IMR-90 (cell line): ENCODE measurements around the gene FAM200C. TPM values are rescaled to one million over a fixed set of nuclear protein-coding genes. Genes with fewer than 3 reads are reported as not detected.

ENCODE experiments used
- ATAC-seq: fragments of 200-7000 bp; cut with Tn5 transposase; 2 replicates; pipeline ENCODE4 v1.9.1; 2020; ENCODE audit warnings: low read depth, mild to moderate bottlenecking, moderate library complexity
- BruUV-seq: library from RNA; stranded (reverse); fragments of 400-500 nt; replicated peaks from 2 replicates; lab custom pipeline; 2021; lab: Mats Ljungman, UMichigan
- CTCF ChIA-PET: fragments of 300-600 bp; formaldehyde crosslinking; extraction: SDS; loops from one replicate; lab custom pipeline; 2021; ENCODE audit warnings: antibody characterized with exemption; lab: Yijun Ruan, JAX
- POLR2A ChIA-PET: fragments of 300-600 bp; sonication (Branson Sonifier 250); formaldehyde crosslinking; loops from one replicate; lab custom pipeline; 2022; ENCODE audit warnings: antibody characterized with exemption; ENCODE audit not compliant: unreplicated experiment; lab: Charles Lee
- DNase-seq: peaks from one replicate; pipeline ENCODE4 v3.0.0; 2013
- H2AFZ ChIP-seq: replicated peaks from 2 replicates; pipeline ENCODE3; 2013; ENCODE audit warnings: low read length, mild to moderate bottlenecking; ENCODE audit not compliant: poor library complexity
- H2AK5ac ChIP-seq: 2 replicates; pipeline ENCODE4 v1.6.1; 2013; ENCODE audit warnings: low read depth, low read length, inconsistent platforms
- H2AK9ac ChIP-seq: replicated peaks from 2 replicates; pipeline ENCODE3; 2013; ENCODE audit warnings: mild to moderate bottlenecking, low read depth, low read length, moderate library complexity; ENCODE audit not compliant: poor library complexity
- H2BK120ac ChIP-seq: 2 replicates; pipeline ENCODE4 v1.6.1; 2013; ENCODE audit warnings: low read depth, low read length, inconsistent platforms
- H2BK15ac ChIP-seq: 3 replicates; pipeline ENCODE4 v1.6.1; 2013; ENCODE audit warnings: low read depth, low read length, inconsistent platforms
- H2BK20ac ChIP-seq: 2 replicates; pipeline ENCODE4 v1.6.1; 2013; ENCODE audit warnings: low read depth, mild to moderate bottlenecking, inconsistent platforms, low read length, moderate library complexity
- H2BK5ac ChIP-seq: 2 replicates; pipeline ENCODE4 v1.6.1; 2013; ENCODE audit warnings: mild to moderate bottlenecking, low read depth, low read length, inconsistent platforms; ENCODE audit not compliant: poor library complexity, severe bottlenecking
- H3K14ac ChIP-seq: replicated peaks from 2 replicates; pipeline ENCODE4 v1.6.1; 2013; ENCODE audit warnings: low read depth, low read length, inconsistent platforms
- H3K18ac ChIP-seq: 2 replicates; pipeline ENCODE4 v1.6.1; 2013; ENCODE audit warnings: low read depth, low read length, control low read depth
- H3K23ac ChIP-seq: 2 replicates; pipeline ENCODE4 v1.6.1; 2013; ENCODE audit warnings: low read depth, low read length, inconsistent platforms
- H3K27ac ChIP-seq: 2 replicates; pipeline ENCODE4 v1.5.1; 2013; ENCODE audit warnings: mild to moderate bottlenecking, control low read depth, low read length; ENCODE audit not compliant: insufficient read depth
- H3K27me3 ChIP-seq: 2 replicates; pipeline ENCODE4 v1.6.1; 2013; ENCODE audit warnings: low read length; ENCODE audit not compliant: control insufficient read depth, insufficient read depth
- H3K36me3 ChIP-seq: 2 replicates; pipeline ENCODE4 v1.6.1; 2013; ENCODE audit warnings: low read length, mixed read lengths; ENCODE audit not compliant: control insufficient read depth, insufficient read depth
- H3K4ac ChIP-seq: 2 replicates; pipeline ENCODE4 v1.6.1; 2013; ENCODE audit warnings: low read depth, low read length, inconsistent platforms
- H3K4me1 ChIP-seq: 2 replicates; pipeline ENCODE4 v1.6.1; 2013; ENCODE audit warnings: low read length, mixed read lengths; ENCODE audit not compliant: control insufficient read depth, insufficient read depth
- H3K4me2 ChIP-seq: 2 replicates; pipeline ENCODE4 v1.6.1; 2013; ENCODE audit warnings: low read depth, mild to moderate bottlenecking, control low read depth, low read length, moderate library complexity
- H3K4me3 ChIP-seq: 2 replicates; pipeline ENCODE4 v1.5.1; 2013; ENCODE audit warnings: low read depth, mild to moderate bottlenecking, control low read depth, low read length, moderate library complexity; ENCODE audit not compliant: insufficient read depth
- H3K56ac ChIP-seq: 2 replicates; pipeline ENCODE4 v1.6.1; 2013; ENCODE audit warnings: low read length, inconsistent platforms; ENCODE audit not compliant: insufficient read depth; ENCODE audit errors: extremely low read depth
- H3K79me1 ChIP-seq, 2 experiments: 2 replicates each; pipeline ENCODE4 v1.6.1; 2013; ENCODE audit warnings: low read length in 2 of 2, inconsistent platforms in 1 of 2, low read depth in 1 of 2
- H3K9ac ChIP-seq: 2 replicates; pipeline ENCODE4 v1.6.1; 2013; ENCODE audit warnings: low read depth, low read length, control low read depth
- H3K9me1 ChIP-seq: 2 replicates; pipeline ENCODE4 v1.6.1; 2013; ENCODE audit warnings: low read length, inconsistent platforms; ENCODE audit not compliant: insufficient read depth
- H3K9me3 ChIP-seq: 2 replicates; pipeline ENCODE4 v1.6.1; 2013; ENCODE audit warnings: low read length; ENCODE audit not compliant: control insufficient read depth, insufficient read depth
- H4K20me1 ChIP-seq: 2 replicates; pipeline ENCODE4 v1.6.1; 2013; ENCODE audit warnings: low read length, inconsistent platforms; ENCODE audit not compliant: insufficient read depth
- H4K5ac ChIP-seq: 2 replicates; pipeline ENCODE4 v1.6.1; 2013; ENCODE audit warnings: mild to moderate bottlenecking, low read depth, low read length, control low read depth
- H4K8ac ChIP-seq, 2 experiments: 2 replicates each; pipeline ENCODE4 v1.6.1; 2013; ENCODE audit warnings: low read depth in 2 of 2, low read length in 2 of 2, control low read depth in 1 of 2, inconsistent platforms in 1 of 2
- H4K91ac ChIP-seq: 2 replicates; pipeline ENCODE4 v1.6.1; 2013; ENCODE audit warnings: low read depth, low read length, inconsistent platforms; ENCODE audit not compliant: insufficient read depth
- BHLHE40 ChIP-seq: fragments of 150-350 bp; IDR thresholded peaks from 2 replicates; pipeline ENCODE4 v1.6.1; 2016; ENCODE audit warnings: mild to moderate bottlenecking, low read depth, low read length
- CEBPB ChIP-seq: IDR thresholded peaks from 2 replicates; pipeline ENCODE4 v1.6.1; 2012; ENCODE audit warnings: low read depth, low read length, improper control_type of control experiment
- CHD1 ChIP-seq: IDR thresholded peaks from 2 replicates; pipeline ENCODE4 v1.6.1; 2012; ENCODE audit warnings: low read depth, low read length, improper control_type of control experiment
- CTCF ChIP-seq: conservative IDR thresholded peaks from 2 replicates; pipeline ENCODE4 v1.5.1; 2012; ENCODE audit warnings: mild to moderate bottlenecking, low read depth, low read length, improper control_type of control experiment
- ELK1 ChIP-seq: fragments of 150-350 bp; IDR thresholded peaks from 2 replicates; pipeline ENCODE4 v1.6.1; 2016; ENCODE audit warnings: low read depth, mild to moderate bottlenecking, low read length, moderate library complexity, borderline replicate concordance
- FOS ChIP-seq: fragments of 150-350 bp; IDR thresholded peaks from 2 replicates; pipeline ENCODE4 v1.6.1; 2016; ENCODE audit warnings: low read depth, low read length
- MAFK ChIP-seq: IDR thresholded peaks from 2 replicates; pipeline ENCODE4 v1.6.1; 2012; ENCODE audit warnings: low read depth, low read length, improper control_type of control experiment
- MAZ ChIP-seq: IDR thresholded peaks from 2 replicates; pipeline ENCODE4 v1.6.1; 2012; ENCODE audit warnings: low read depth, mild to moderate bottlenecking, low read length, improper control_type of control experiment, moderate library complexity, borderline replicate concordance
- MXI1 ChIP-seq: IDR thresholded peaks from 2 replicates; pipeline ENCODE4 v1.6.1; 2012; ENCODE audit warnings: low read depth, mild to moderate bottlenecking, low read length, moderate library complexity, borderline replicate concordance
- NFE2L2 ChIP-seq: fragments of 150-350 bp; IDR thresholded peaks from 2 replicates; pipeline ENCODE4 v1.6.1; 2016; ENCODE audit warnings: low read depth, mild to moderate bottlenecking, low read length
- POLR2A ChIP-seq: IDR thresholded peaks from 2 replicates; pipeline ENCODE4 v1.6.1; 2012; ENCODE audit warnings: mild to moderate bottlenecking, low read depth, low read length
- RAD21 ChIP-seq: IDR thresholded peaks from 2 replicates; pipeline ENCODE4 v1.6.1; 2012; ENCODE audit warnings: low read length, improper control_type of control experiment
- RCOR1 ChIP-seq: IDR thresholded peaks from 2 replicates; pipeline ENCODE4 v1.6.1; 2012; ENCODE audit warnings: mild to moderate bottlenecking, low read length, improper control_type of control experiment; ENCODE audit not compliant: insufficient replicate concordance
- RFX5 ChIP-seq: IDR thresholded peaks from 2 replicates; pipeline ENCODE4 v1.8.0; 2012; ENCODE audit warnings: low read depth, mild to moderate bottlenecking, low read length, moderate library complexity
- SMC3 ChIP-seq: fragments of 150-350 bp; IDR thresholded peaks from 2 replicates; pipeline ENCODE4 v1.6.1; 2016; ENCODE audit warnings: low read depth, mild to moderate bottlenecking, antibody characterized with exemption, low read length, moderate library complexity
- USF2 ChIP-seq: fragments of 150-350 bp; IDR thresholded peaks from 2 replicates; pipeline ENCODE4 v1.6.1; 2017; ENCODE audit warnings: mild to moderate bottlenecking, antibody characterized with exemption, low read length, low read depth
- WGBS, 2 experiments: methylation state at CpG; one replicate each; pipeline versions ENCODE4 v1.1.5 to v1.1.7; 2013; ENCODE audit warnings: missing lambda C conversion rate in 2 of 2; ENCODE audit not compliant: insufficient read length in 1 of 2; ENCODE audit errors: extremely low coverage in 2 of 2; 5-methylcytosine and 5-hydroxymethylcytosine counted together
- dilution Hi-C: fragments of 300-500 bp; cut with HindIII; formaldehyde crosslinking; loops from one replicate; pipeline ENCODE4 v1.14.3; 2018; ENCODE audit warnings: low sequenced_read_pairs; ENCODE audit not compliant: unreplicated experiment
- in situ Hi-C: fragments of 300-500 bp; cut with MboI; formaldehyde crosslinking; loops from 3 replicates; pipeline ENCODE4 v1.14.3; 2019; ENCODE audit warnings: low sequenced_read_pairs, inconsistent platforms, mixed read lengths
- intact Hi-C: fragments of 100-400 bp; cut with micrococcal nuclease; formaldehyde crosslinking; loops from 2 replicates; pipeline ENCODE4 v1.10.0; 2022
- polyA plus RNA-seq, 3 experiments: library from polyadenylated mRNA; depleted of rRNA; stranded (reverse); fragments of >200 nt; gene quantifications; 2 replicates each; pipeline ENCODE4 v1.2.3, GENCODE V29; 2012; ENCODE audit warnings: low replicate concordance in 1 of 3
- total RNA-seq: library from RNA; depleted of rRNA; stranded (reverse); fragments of >200 nt; gene quantifications from 2 replicates; pipeline ENCODE4 v1.2.3, GENCODE V29; 2012

Gene FAM200C
- total and polyA plus RNA-seq, 2 of the 4 experiments (the other 2 are of a cell fraction): 1.7 to 6.3 TPM

GRCh38 chr5:160349935-160350303, 49.9 kb downstream of the FAM200C start:
- H3K36me3 ChIP-seq: no peaks in the 10 kb centered on the region
- no peak for ATAC-seq
- H2BK20ac ChIP-seq: no peak overlapping the region
- H2BK15ac ChIP-seq: no peak overlapping the region
- no peak overlapping the region for H3K14ac ChIP-seq
- no peaks in the 10 kb centered on the region for H3K27me3 ChIP-seq
- no peak overlapping the region for H2BK120ac ChIP-seq
- no peaks in the 10 kb centered on the region for H4K20me1 ChIP-seq
- no CpG with 5 or more reads among the region's 4 CpGs for WGBS, 2 experiments
- dilution Hi-C loops: loop anchor here (25.0 kb wide), 1 partner anchor 338 kb away; the partner anchor contains the start of gene TTC1
- no peak overlapping the region for H3K9ac ChIP-seq
- no peak overlapping the region for H3K56ac ChIP-seq
- BruUV-seq: no TSS peak
- POLR2A ChIA-PET: no interaction called here
- no peak overlapping the region for H2BK5ac ChIP-seq
- DNase-seq: no peak
- no peaks in the 10 kb centered on the region for H3K9me3 ChIP-seq
- H4K5ac ChIP-seq: no peak overlapping the region
- H3K79me1 ChIP-seq: no peaks in the 10 kb centered on the region
- H3K4me2 ChIP-seq: no peak overlapping the region
- no peak overlapping the region for H3K4ac ChIP-seq
- H3K23ac ChIP-seq: no peak overlapping the region
- H3K9me1 ChIP-seq: no peaks in the 10 kb centered on the region; the same call in 1 of the 2 replicates
- H2AK9ac ChIP-seq: no peak overlapping the region
- H2AK5ac ChIP-seq: no peak overlapping the region; the same call in 1 of the 2 replicates
- no peak overlapping the region for H3K27ac ChIP-seq
- H4K8ac ChIP-seq: no peak overlapping the region
- no peak for TF ChIP-seq RAD21
- no peak for TF ChIP-seq MAFK
- TF ChIP-seq MAZ: no peak
- TF ChIP-seq CEBPB: no peak
- TF ChIP-seq ELK1: no peak
- TF ChIP-seq FOS: no peak
- no peak for TF ChIP-seq BHLHE40
- no peak for TF ChIP-seq CHD1
- no peak for TF ChIP-seq SMC3
- no peak for TF ChIP-seq POLR2A
- TF ChIP-seq MXI1: no peak
- TF ChIP-seq NFE2L2: no peak
- TF ChIP-seq USF2: no peak
- no peak for TF ChIP-seq RFX5
- TF ChIP-seq RCOR1: no peak
- TF ChIP-seq CTCF: no peak
- intact Hi-C loops: loop anchor here (5.0 kb wide), 1 partner anchor 908 kb away; no protein-coding TSS in a partner anchor
- in situ Hi-C loops: loop anchor here (5.0 to 25.0 kb wide), 2 partner anchors 328 to 913 kb away; no protein-coding TSS in a partner anchor
- no peak overlapping the region for H3K4me3 ChIP-seq
- CTCF ChIA-PET: no interaction called here
- no peak overlapping the region for H2AFZ ChIP-seq
- no peaks in the 10 kb centered on the region for H3K4me1 ChIP-seq
- no peak overlapping the region for H3K18ac ChIP-seq
- no peak overlapping the region for H4K91ac ChIP-seq
